HepG2 (cell line): ENCODE data around the gene FAM200B. TPM values are rescaled to one million over a fixed set of nuclear protein-coding genes. Genes with fewer than 3 reads are reported as not detected.
A peak's percentile ranks its signal among the peaks of the same experiment; 100 is the strongest.

Source experiments
- GLI4 ChIP-seq: sonication (generic); formaldehyde crosslinking; IDR thresholded peaks from 2 replicates; pipeline ENCODE4 v1.5.1; 2020; ENCODE audit warnings: missing genetic modification reagents, mild to moderate bottlenecking, moderate library complexity, borderline replicate concordance
- HNF4G ChIP-seq, 2 experiments: sonication (generic) in 1 of 2; formaldehyde crosslinking in 1 of 2; IDR thresholded peaks; 2 replicates each; pipeline versions ENCODE4 v1.4.0 to v1.6.1; 2011 to 2020; ENCODE audit warnings: borderline replicate concordance in 2 of 2, low read depth in 2 of 2, mild to moderate bottlenecking in 2 of 2, low read length in 1 of 2, missing genetic modification reagents in 1 of 2, moderate library complexity in 1 of 2
- HOXA3 ChIP-seq: sonication (generic); formaldehyde crosslinking; IDR thresholded peaks from 2 replicates; pipeline ENCODE4 v1.5.0; 2020; ENCODE audit warnings: missing genetic modification reagents
- JUNB ChIP-seq: sonication (generic); formaldehyde crosslinking; IDR thresholded peaks from 2 replicates; pipeline ENCODE4 v1.8.0; 2022; ENCODE audit warnings: missing genetic modification reagents, mild to moderate bottlenecking, borderline replicate concordance
- KMT2B ChIP-seq: IDR thresholded peaks from 2 replicates; pipeline ENCODE4 v1.6.1; 2016; ENCODE audit warnings: missing genetic modification reagents, missing compliant biosample characterization
- MTF2 ChIP-seq: sonication (generic); formaldehyde crosslinking; IDR thresholded peaks from 2 replicates; pipeline ENCODE4 v1.5.0; 2020; ENCODE audit warnings: missing genetic modification reagents, borderline replicate concordance
- NCOR1 ChIP-seq: fragments of 200-600 bp; sonication (generic); IDR thresholded peaks from 2 replicates; pipeline ENCODE4 v1.7.0; 2017; ENCODE audit warnings: antibody characterized with exemption, low read length, borderline replicate concordance
- PAF1 ChIP-seq: IDR thresholded peaks from 2 replicates; pipeline ENCODE4 v1.6.1; 2016; ENCODE audit warnings: missing genetic modification reagents, missing compliant biosample characterization
- RBFOX2 ChIP-seq: fragments of 200-400 bp; formaldehyde crosslinking; IDR thresholded peaks from 2 replicates; pipeline ENCODE4 v1.6.1; 2017; ENCODE audit warnings: low read depth, mild to moderate bottlenecking, low read length
- SP140L ChIP-seq: sonication (generic); formaldehyde crosslinking; IDR thresholded peaks from 2 replicates; pipeline ENCODE4 v1.4.0; 2020; ENCODE audit warnings: missing genetic modification reagents, borderline replicate concordance
- TBL1XR1 ChIP-seq: fragments of 150-350 bp; IDR thresholded peaks from 2 replicates; pipeline ENCODE4 v1.6.1; 2014; ENCODE audit warnings: borderline replicate concordance, low read length; ENCODE audit not compliant: partially characterized antibody
- TBX2 ChIP-seq: sonication (generic); formaldehyde crosslinking; IDR thresholded peaks from 2 replicates; pipeline ENCODE4 v1.5.0; 2020; ENCODE audit warnings: missing genetic modification reagents, mild to moderate bottlenecking, borderline replicate concordance
- ZC3H4 ChIP-seq: sonication (generic); formaldehyde crosslinking; IDR thresholded peaks from 2 replicates; pipeline ENCODE4 v1.4.0; 2020; ENCODE audit warnings: missing genetic modification reagents, borderline replicate concordance
- ZNF430 ChIP-seq: sonication (generic); formaldehyde crosslinking; IDR thresholded peaks from 2 replicates; pipeline ENCODE4 v1.9.0; 2021; ENCODE audit warnings: mild to moderate bottlenecking, missing genetic modification reagents
- ZNF549 ChIP-seq: sonication (generic); formaldehyde crosslinking; IDR thresholded peaks from 2 replicates; pipeline ENCODE4 v1.5.0; 2020; ENCODE audit warnings: missing genetic modification reagents
- ZNF709 ChIP-seq: sonication (generic); formaldehyde crosslinking; IDR thresholded peaks from 2 replicates; pipeline ENCODE4 v1.5.0; 2020; ENCODE audit warnings: mild to moderate bottlenecking, missing genetic modification reagents
- ZNF883 ChIP-seq: sonication (generic); formaldehyde crosslinking; IDR thresholded peaks from 2 replicates; pipeline ENCODE4 v1.5.1; 2020; ENCODE audit warnings: mild to moderate bottlenecking, missing genetic modification reagents; ENCODE audit errors: not compliant biosample characterization
- polyA plus RNA-seq, 8 experiments: library from polyadenylated mRNA; depleted of rRNA in 3 of 8; stranded (reverse) in 7 of 8; unstranded in 1 of 8; fragments of >200 nt; fragmentation: Illumina TruSeq in 4 of 8; extraction: Trizol in 4 of 8; gene quantifications; 2 replicates each; pipeline versions ENCODE4 v1.2.1 to v1.2.3, GENCODE V29; 2011 to 2016; ENCODE audit warnings: low read depth in 4 of 8, missing spikeins in 1 of 8, mixed read lengths in 1 of 8; ENCODE audit not compliant: insufficient read depth in 1 of 8
- total RNA-seq, 5 experiments: library from RNA; depleted of rRNA; stranded (reverse); fragments of >200 nt; fragmentation: Illumina TruSeq; extraction: Trizol; gene quantifications; 2 replicates each; pipeline ENCODE4 v1.2.3, GENCODE V29; 2016; ENCODE audit warnings: low read depth in 1 of 5
- TF ChIP-seq, protein P1 (sequence below): sonication (generic); formaldehyde crosslinking; IDR thresholded peaks from 2 replicates; pipeline ENCODE4 v1.4.0; 2020; ENCODE audit warnings: missing genetic modification reagents
- TF ChIP-seq, protein P2 (sequence below): sonication (generic); formaldehyde crosslinking; IDR thresholded peaks from 2 replicates; pipeline ENCODE4 v1.4.0; 2020; ENCODE audit warnings: missing genetic modification reagents
- TF ChIP-seq, protein P3 (sequence below): sonication (generic); IDR thresholded peaks from 2 replicates; pipeline ENCODE4 v1.6.1; 2016; ENCODE audit warnings: low read depth, borderline replicate concordance
- TF ChIP-seq, protein P4 (sequence below): sonication (generic); formaldehyde crosslinking; conservative IDR thresholded peaks from 2 replicates; pipeline ENCODE4 v1.8.0; 2022; ENCODE audit warnings: low read depth, missing genetic modification reagents

FAM200B gene
- total and polyA plus RNA-seq, 2 of the 13 experiments (the other 11 are each of a cell fraction or from before 2014, with no cell fraction given), result 25.6 to 41.8 TPM

DNA sequence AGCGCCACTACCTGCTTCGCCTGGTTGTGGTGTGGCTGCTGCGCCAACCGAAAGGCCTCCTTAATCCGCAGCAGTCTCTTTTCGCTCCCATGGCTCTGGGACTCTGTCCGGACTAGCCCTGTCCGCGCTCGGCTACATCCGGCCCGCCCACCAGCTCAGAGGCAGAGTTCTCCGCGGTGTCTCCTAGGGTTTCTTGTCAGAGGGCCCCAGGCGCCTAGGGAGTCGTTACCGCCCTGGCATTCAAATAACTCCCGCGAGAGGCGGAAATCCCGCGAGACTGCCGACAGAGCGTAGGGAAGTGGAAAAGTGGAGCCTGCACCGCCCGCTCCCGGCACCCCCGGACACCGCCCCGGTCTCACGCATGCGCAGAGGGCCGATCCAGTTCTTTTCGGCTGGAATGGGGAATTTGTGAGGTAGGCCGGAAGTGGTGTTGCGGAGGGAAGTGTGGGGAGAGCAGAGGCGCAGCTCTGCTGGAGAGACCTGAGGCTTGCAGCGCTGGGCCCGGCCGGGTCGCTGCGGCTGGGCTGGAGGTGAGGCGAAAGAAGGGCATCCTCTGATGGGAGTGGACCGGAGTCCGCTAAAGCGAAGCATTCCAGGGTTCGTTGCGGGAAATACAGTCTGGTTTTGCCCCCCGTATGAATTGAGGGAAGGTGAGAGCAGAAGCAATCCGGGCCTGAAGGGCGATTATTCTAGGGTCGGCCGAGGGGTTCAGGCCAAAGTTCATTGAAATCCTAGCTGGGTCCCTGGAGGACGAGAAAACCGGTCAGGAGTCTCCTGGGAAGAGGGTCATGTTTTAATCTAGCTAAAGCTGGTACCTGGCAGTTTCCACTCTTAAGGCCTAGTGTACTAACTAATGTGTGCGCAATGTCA lies at the start of gene FAM200B (continued):
- TF ChIP-seq NCOR1, result no peak
- TF ChIP-seq, protein P1, sequence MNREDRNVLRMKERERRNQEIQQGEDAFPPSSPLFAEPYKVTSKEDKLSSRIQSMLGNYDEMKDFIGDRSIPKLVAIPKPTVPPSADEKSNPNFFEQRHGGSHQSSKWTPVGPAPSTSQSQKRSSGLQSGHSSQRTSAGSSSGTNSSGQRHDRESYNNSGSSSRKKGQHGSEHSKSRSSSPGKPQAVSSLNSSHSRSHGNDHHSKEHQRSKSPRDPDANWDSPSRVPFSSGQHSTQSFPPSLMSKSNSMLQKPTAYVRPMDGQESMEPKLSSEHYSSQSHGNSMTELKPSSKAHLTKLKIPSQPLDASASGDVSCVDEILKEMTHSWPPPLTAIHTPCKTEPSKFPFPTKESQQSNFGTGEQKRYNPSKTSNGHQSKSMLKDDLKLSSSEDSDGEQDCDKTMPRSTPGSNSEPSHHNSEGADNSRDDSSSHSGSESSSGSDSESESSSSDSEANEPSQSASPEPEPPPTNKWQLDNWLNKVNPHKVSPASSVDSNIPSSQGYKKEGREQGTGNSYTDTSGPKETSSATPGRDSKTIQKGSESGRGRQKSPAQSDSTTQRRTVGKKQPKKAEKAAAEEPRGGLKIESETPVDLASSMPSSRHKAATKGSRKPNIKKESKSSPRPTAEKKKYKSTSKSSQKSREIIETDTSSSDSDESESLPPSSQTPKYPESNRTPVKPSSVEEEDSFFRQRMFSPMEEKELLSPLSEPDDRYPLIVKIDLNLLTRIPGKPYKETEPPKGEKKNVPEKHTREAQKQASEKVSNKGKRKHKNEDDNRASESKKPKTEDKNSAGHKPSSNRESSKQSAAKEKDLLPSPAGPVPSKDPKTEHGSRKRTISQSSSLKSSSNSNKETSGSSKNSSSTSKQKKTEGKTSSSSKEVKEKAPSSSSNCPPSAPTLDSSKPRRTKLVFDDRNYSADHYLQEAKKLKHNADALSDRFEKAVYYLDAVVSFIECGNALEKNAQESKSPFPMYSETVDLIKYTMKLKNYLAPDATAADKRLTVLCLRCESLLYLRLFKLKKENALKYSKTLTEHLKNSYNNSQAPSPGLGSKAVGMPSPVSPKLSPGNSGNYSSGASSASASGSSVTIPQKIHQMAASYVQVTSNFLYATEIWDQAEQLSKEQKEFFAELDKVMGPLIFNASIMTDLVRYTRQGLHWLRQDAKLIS (CRISPR knock-in tag), result peak; percentile 71; the same call in 1 of the 2 replicates
- TF ChIP-seq TBL1XR1, result peak; percentile 24
- TF ChIP-seq TBX2 (CRISPR knock-in tag), result peak; percentile 87
- TF ChIP-seq, protein P2, sequence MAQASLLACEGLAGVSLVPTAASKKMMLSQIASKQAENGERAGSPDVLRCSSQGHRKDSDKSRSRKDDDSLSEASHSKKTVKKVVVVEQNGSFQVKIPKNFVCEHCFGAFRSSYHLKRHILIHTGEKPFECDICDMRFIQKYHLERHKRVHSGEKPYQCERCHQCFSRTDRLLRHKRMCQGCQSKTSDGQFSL (CRISPR knock-in tag), result no peak
- no peak for TF ChIP-seq ZNF549 (CRISPR knock-in tag)
- TF ChIP-seq, protein P3, sequence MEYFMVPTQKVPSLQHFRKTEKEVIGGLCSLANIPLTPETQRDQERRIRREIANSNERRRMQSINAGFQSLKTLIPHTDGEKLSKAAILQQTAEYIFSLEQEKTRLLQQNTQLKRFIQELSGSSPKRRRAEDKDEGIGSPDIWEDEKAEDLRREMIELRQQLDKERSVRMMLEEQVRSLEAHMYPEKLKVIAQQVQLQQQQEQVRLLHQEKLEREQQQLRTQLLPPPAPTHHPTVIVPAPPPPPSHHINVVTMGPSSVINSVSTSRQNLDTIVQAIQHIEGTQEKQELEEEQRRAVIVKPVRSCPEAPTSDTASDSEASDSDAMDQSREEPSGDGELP, result no peak
- peak; percentile 82 for TF ChIP-seq KMT2B (CRISPR knock-in tag)
- no peak for TF ChIP-seq SP140L (CRISPR knock-in tag)
- TF ChIP-seq MTF2, result no peak
- peak; percentile 77 for TF ChIP-seq HOXA3
- TF ChIP-seq ZNF430 (CRISPR knock-in tag), result peak; percentile 72
- TF ChIP-seq GLI4, result 0 out of 2 replicates have a peak, but pooled peaks have one; percentile 28
- TF ChIP-seq JUNB, result no peak
- TF ChIP-seq PAF1 (CRISPR knock-in tag), result no peak
- no peak for TF ChIP-seq ZC3H4 (CRISPR knock-in tag)
- TF ChIP-seq, protein P4, sequence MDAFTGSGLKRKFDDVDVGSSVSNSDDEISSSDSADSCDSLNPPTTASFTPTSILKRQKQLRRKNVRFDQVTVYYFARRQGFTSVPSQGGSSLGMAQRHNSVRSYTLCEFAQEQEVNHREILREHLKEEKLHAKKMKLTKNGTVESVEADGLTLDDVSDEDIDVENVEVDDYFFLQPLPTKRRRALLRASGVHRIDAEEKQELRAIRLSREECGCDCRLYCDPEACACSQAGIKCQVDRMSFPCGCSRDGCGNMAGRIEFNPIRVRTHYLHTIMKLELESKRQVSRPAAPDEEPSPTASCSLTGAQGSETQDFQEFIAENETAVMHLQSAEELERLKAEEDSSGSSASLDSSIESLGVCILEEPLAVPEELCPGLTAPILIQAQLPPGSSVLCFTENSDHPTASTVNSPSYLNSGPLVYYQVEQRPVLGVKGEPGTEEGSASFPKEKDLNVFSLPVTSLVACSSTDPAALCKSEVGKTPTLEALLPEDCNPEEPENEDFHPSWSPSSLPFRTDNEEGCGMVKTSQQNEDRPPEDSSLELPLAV (CRISPR knock-in tag), result no peak
- TF ChIP-seq RBFOX2, result peak; percentile 86
- TF ChIP-seq HNF4G (IDR thresholded peaks at IDR 0.05; ENCODE audit: borderline replicate concordance, low read depth, low read length), result peak; percentile 22; the same call in 1 of the 2 replicates
- TF ChIP-seq HNF4G (CRISPR knock-in tag; IDR thresholded peaks at IDR 0.05; ENCODE audit: borderline replicate concordance, low read depth), result peak; percentile 38; the same call in 1 of the 2 replicates
- TF ChIP-seq ZNF709 (CRISPR knock-in tag), result peak; percentile 92; the same call in 1 of the 2 replicates
- peak; percentile 71 for TF ChIP-seq ZNF883 (CRISPR knock-in tag)
